Neural progenitor cell (in vitro differentiated cells): ENCODE data around the gene PLVAP.

ENCODE experiments used
- CTCF ChIP-seq: fragments of 200-600 bp; sonication (generic); IDR thresholded peaks from 2 replicates; pipeline ENCODE4 v1.5.1; 2017; ENCODE audit warnings: antibody characterized with exemption, mild to moderate bottlenecking
- EZH2 ChIP-seq: fragments of 200-600 bp; sonication (generic); IDR thresholded peaks from 2 replicates; pipeline ENCODE4 v1.6.1; 2017; ENCODE audit warnings: antibody characterized with exemption, mild to moderate bottlenecking, moderate library complexity
- EZH2phosphoT487 ChIP-seq: fragments of 200-600 bp; sonication (generic); IDR thresholded peaks from 2 replicates; pipeline ENCODE4 v1.6.1; 2017; ENCODE audit warnings: antibody characterized with exemption

GRCh38 chr19:17406046-17406886 lies 29.1 kb upstream of the PLVAP start:
- no peak for TF ChIP-seq EZH2phosphoT487
- TF ChIP-seq CTCF = no peak
- no peak for TF ChIP-seq EZH2
